ENCODE data around the gene RNU5B-1. TPM values are rescaled to one million over a fixed set of nuclear protein-coding genes. Genes with fewer than 3 reads are reported as not detected.

Gene RNU5B-1
- total and polyA plus RNA-seq, 7 donors, result 12.8 to 34.0 (median 13.9) TPM; not detected in 4

- Histone ChIP-seq H3K4me3 (no peak overlapping the region), H3K27me3 (ENCODE audit: insufficient read depth in 3 of 3, low read length in 2 of 3) (peaks cover 0 to 2% (median 0%) of the 10 kb centered on the region in 3 donors), H3K9me3 (no peaks in the 10 kb centered on the region), H3K36me3 (ENCODE audit: insufficient read depth in 1 of 2, low read depth in 1 of 2) (no peaks in the 10 kb centered on the region), H3K4me1 (no peaks in the 10 kb centered on the region), H3K27ac (no peak overlapping the region)
- ATAC-seq (no peak), DNase-seq (peak in 1 of 2 donors; percentile 25)
- no peak for TF ChIP-seq CTCF (IDR thresholded peaks at IDR 0.05)
- intact Hi-C loops (cut with DNase I), result no loop called here
- WGBS, 3 donors, result 86 to 90% (median 88%) methylated on average over 28 to 31 of the region's 31 CpGs
Measured at GRCh38 chr15:65332391-65333147, 28.1 kb downstream of the RNU5B-1 start.

GRCh38 chr15:65333148-65333820 is 28.8 kb downstream of the RNU5B-1 start:
- no peak overlapping the region for H3K27ac ChIP-seq
- peak in 1 of 2 donors; percentile 35 for DNase-seq
- intact Hi-C loops (cut with DNase I), result no loop called here
- no peak for ATAC-seq
- 84 to 92% (median 86%) methylated on average over 14 to 16 of the region's 16 CpGs for WGBS, 3 donors
- no peaks in the 10 kb centered on the region for H3K9me3 ChIP-seq
- H3K27me3 ChIP-seq (ENCODE audit: insufficient read depth in 3 of 3, low read length in 2 of 3), result peaks cover 0 to 2% (median 0%) of the 10 kb centered on the region in 3 donors
- TF ChIP-seq CTCF (IDR thresholded peaks at IDR 0.05), result no peak
- H3K36me3 ChIP-seq (ENCODE audit: insufficient read depth in 1 of 2, low read depth in 1 of 2), result no peaks in the 10 kb centered on the region
- H3K4me1 ChIP-seq, result no peaks in the 10 kb centered on the region
- no peak overlapping the region for H3K4me3 ChIP-seq

- peak in 1 of 2 donors; percentile 6 for DNase-seq
- intact Hi-C loops (cut with DNase I), result no loop called here
- H3K36me3 ChIP-seq (ENCODE audit: insufficient read depth in 1 of 2, low read depth in 1 of 2), result no peaks in the 10 kb centered on the region
- 78 to 80% (median 79%) methylated on average over 5 of the region's 5 CpGs for WGBS, 3 donors
- H3K4me3 ChIP-seq, result no peak overlapping the region
- H3K27ac ChIP-seq, result no peak overlapping the region
- H3K27me3 ChIP-seq (ENCODE audit: insufficient read depth in 3 of 3, low read length in 2 of 3), result peaks cover 0 to 2% (median 0%) of the 10 kb centered on the region in 3 donors
- ATAC-seq, result no peak
- TF ChIP-seq CTCF (IDR thresholded peaks at IDR 0.05), result no peak
- no peaks in the 10 kb centered on the region for H3K9me3 ChIP-seq
- H3K4me1 ChIP-seq, result no peaks in the 10 kb centered on the region
Measured at GRCh38 chr15:65333856-65334255, 29.4 kb downstream of the RNU5B-1 start.

- Histone ChIP-seq H3K4me1 (no peaks in the 10 kb centered on the region), H3K9me3 (no peaks in the 10 kb centered on the region), H3K27me3 (ENCODE audit: insufficient read depth in 3 of 3, low read length in 2 of 3) (peaks cover 0 to 2% (median 0%) of the 10 kb centered on the region in 3 donors), H3K27ac (no peak overlapping the region), H3K4me3 (no peak overlapping the region), H3K36me3 (ENCODE audit: insufficient read depth in 1 of 2, low read depth in 1 of 2) (no peaks in the 10 kb centered on the region)
- 69 to 72% (median 71%) methylated on average over 19 to 20 of the region's 20 CpGs for WGBS, 3 donors
- intact Hi-C loops (cut with DNase I), result no loop called here
- DNase-seq (peak in 1 of 2 donors; percentile 40), ATAC-seq (no peak)
- TF ChIP-seq CTCF (IDR thresholded peaks at IDR 0.05), result no peak
Measured at GRCh38 chr15:65334586-65335231, 30.2 kb downstream of the RNU5B-1 start.
